Endodermal cell (in vitro differentiated cells): ENCODE measurements around the gene PSMD14. TPM values are rescaled to one million over a fixed set of nuclear protein-coding genes. Genes with fewer than 3 reads are reported as not detected.

Source experiments
- DNase-seq: peaks from one replicate; pipeline ENCODE4 v3.0.0-alpha.2; 2017
- H3K27ac ChIP-seq: 2 replicates; pipeline ENCODE4 v1.5.1; 2013; ENCODE audit warnings: mild to moderate bottlenecking, low read depth, low read length, moderate library complexity
- H3K27me3 ChIP-seq: 2 replicates; pipeline ENCODE4 v1.6.1; 2013; ENCODE audit warnings: mild to moderate bottlenecking, low read length, moderate library complexity; ENCODE audit not compliant: insufficient read depth, control insufficient read depth, poor library complexity, severe bottlenecking
- H3K36me3 ChIP-seq: 2 replicates; pipeline ENCODE4 v1.7.0; 2013; ENCODE audit warnings: mild to moderate bottlenecking, low read length, moderate library complexity; ENCODE audit not compliant: control insufficient read depth, insufficient read depth
- H3K4me1 ChIP-seq: one replicate; pipeline ENCODE4 v1.7.0; 2013; ENCODE audit warnings: low read length; ENCODE audit not compliant: control insufficient read depth, insufficient read depth
- H3K4me3 ChIP-seq: 2 replicates; pipeline ENCODE4 v1.5.1; 2013; ENCODE audit warnings: mild to moderate bottlenecking, low read length, moderate library complexity
- H3K9ac ChIP-seq: 2 replicates; pipeline ENCODE4 v1.6.1; 2013; ENCODE audit warnings: mild to moderate bottlenecking, low read length, moderate library complexity; ENCODE audit not compliant: poor library complexity, severe bottlenecking; ENCODE audit errors: extremely low read depth
- H3K9me3 ChIP-seq: 2 replicates; pipeline ENCODE4 v1.6.1; 2013; ENCODE audit warnings: mild to moderate bottlenecking, low read length, moderate library complexity; ENCODE audit not compliant: control insufficient read depth
- H3K27ac Mint-ChIP-seq: 2 replicates; pipeline ENCODE4 v1.8.0; 2020; ENCODE audit warnings: mixed read lengths
- H3K27me3 Mint-ChIP-seq: 2 replicates; pipeline ENCODE4 v1.8.0; 2021; ENCODE audit warnings: mild to moderate bottlenecking, mixed read lengths; ENCODE audit not compliant: insufficient read depth
- H3K36me3 Mint-ChIP-seq: 2 replicates; pipeline ENCODE4 v1.8.0; 2020; ENCODE audit warnings: low read depth, mixed read lengths
- H3K4me1 Mint-ChIP-seq: 2 replicates; pipeline ENCODE4 v1.8.0; 2020; ENCODE audit warnings: mixed read lengths
- H3K4me3 Mint-ChIP-seq: 2 replicates; pipeline ENCODE4 v1.8.0; 2020; ENCODE audit warnings: mild to moderate bottlenecking, moderate library complexity, mixed read lengths
- H3K9me3 Mint-ChIP-seq: 2 replicates; pipeline ENCODE4 v1.8.0; 2020; ENCODE audit warnings: mild to moderate bottlenecking, mixed read lengths
- CTCF ChIP-seq: fragments of 200-600 bp; sonication (generic); conservative IDR thresholded peaks from 2 replicates; pipeline ENCODE4 v1.5.0; 2021; ENCODE audit warnings: antibody characterized with exemption, mild to moderate bottlenecking
- WGBS, 2 experiments: methylation state at CpG; one replicate each; pipeline versions ENCODE4 v1.1.5 to v1.1.7; 2013; ENCODE audit warnings: missing lambda C conversion rate in 2 of 2, mixed read lengths in 1 of 2; ENCODE audit not compliant: insufficient coverage in 1 of 2, insufficient read length in 1 of 2; 5-methylcytosine and 5-hydroxymethylcytosine counted together
- total RNA-seq, 2 donors: library from RNA; stranded (reverse); fragmentation: NEBNext Ultra II Directional in 1 of 2; extraction: Animal tissue kit (Norgen Biotek cat#: 25700) in 1 of 2; gene quantifications; 2 replicates in 1 of 2; 3 replicates in 1 of 2; pipeline ENCODE4 v1.2.1, GENCODE V29; 2021

Gene PSMD14
- total RNA-seq, 2 donors from 2014 or later = 78.3 to 86.2 TPM

- H3K4me1 Mint-ChIP-seq = peaks cover 44% of the 10 kb centered on the region
- no peak for TF ChIP-seq CTCF
- no peak overlapping the region for H3K27ac ChIP-seq
- H3K36me3 Mint-ChIP-seq = peaks cover 10% of the 10 kb centered on the region
- H3K27me3 Mint-ChIP-seq = no peaks in the 10 kb centered on the region
- whole genome bisulfite sequencing, 2 experiments = no CpG with 5 or more reads among the region's 1 CpG
- no peak for DNase-seq
- no peaks in the 10 kb centered on the region for H3K9me3 ChIP-seq
- H3K36me3 ChIP-seq = peaks cover 39% of the 10 kb centered on the region
- no peak overlapping the region for H3K9ac ChIP-seq
- H3K4me3 Mint-ChIP-seq = no peak overlapping the region
- no peak overlapping the region for H3K27ac Mint-ChIP-seq
- H3K4me1 ChIP-seq = peaks cover 14% of the 10 kb centered on the region
- H3K4me3 ChIP-seq = no peak overlapping the region
- H3K9me3 Mint-ChIP-seq = no peaks in the 10 kb centered on the region
- H3K27me3 ChIP-seq = no peaks in the 10 kb centered on the region
Observed at GRCh38 chr2:161374446-161374845, 66.2 kb downstream of the PSMD14 start.

GRCh38 chr2:161379740-161380139 lies 71.5 kb downstream of the PSMD14 start:
- H3K9ac ChIP-seq = no peak overlapping the region
- H3K27ac ChIP-seq = no peak overlapping the region
- H3K4me1 ChIP-seq = peaks cover 3% of the 10 kb centered on the region
- Mint-ChIP-seq H3K27me3 (no peaks in the 10 kb centered on the region), H3K36me3 (peaks cover 10% of the 10 kb centered on the region), H3K27ac (no peak overlapping the region), H3K4me3 (no peak overlapping the region), H3K4me1 (peaks cover 37% of the 10 kb centered on the region), H3K9me3 (no peaks in the 10 kb centered on the region)
- TF ChIP-seq CTCF = no peak
- H3K27me3 ChIP-seq = no peaks in the 10 kb centered on the region
- H3K4me3 ChIP-seq = no peak overlapping the region
- DNase-seq = no peak
- no peaks in the 10 kb centered on the region for H3K9me3 ChIP-seq
- WGBS, 2 experiments = 95 to 100% methylated on average over 1 to 2 of the region's 2 CpGs
- peaks cover 23% of the 10 kb centered on the region for H3K36me3 ChIP-seq

DNA sequence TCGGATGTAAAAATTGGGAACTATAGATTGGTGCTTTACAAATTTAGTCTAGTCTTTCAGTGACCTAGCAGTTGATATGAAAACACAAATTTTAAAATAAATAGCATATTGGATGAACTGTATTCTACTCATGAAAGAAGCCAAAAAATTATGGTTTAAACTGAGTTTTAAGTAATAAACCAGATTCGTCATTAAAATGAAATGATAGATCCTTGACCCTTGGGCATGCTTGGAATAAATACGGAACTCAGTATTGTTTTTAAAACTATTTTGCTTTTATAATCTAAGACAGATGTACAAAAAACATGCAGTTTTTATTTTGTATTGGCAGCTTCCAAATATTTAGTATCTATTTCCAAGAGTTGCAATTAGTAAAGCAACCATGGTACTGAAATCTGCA lies 73.3 kb downstream of the PSMD14 start:
- DNase-seq = no peak
- TF ChIP-seq CTCF = no peak
- peaks cover 5% of the 10 kb centered on the region for H3K36me3 Mint-ChIP-seq
- H3K9me3 ChIP-seq = no peaks in the 10 kb centered on the region
- no peak overlapping the region for H3K27ac ChIP-seq
- H3K4me1 Mint-ChIP-seq = peaks cover 30% of the 10 kb centered on the region
- 95 to 96% methylated on average over 2 to 3 of the region's 3 CpGs for WGBS, 2 experiments
- H3K27me3 ChIP-seq = no peaks in the 10 kb centered on the region
- H3K36me3 ChIP-seq = peaks cover 33% of the 10 kb centered on the region
- no peak overlapping the region for H3K4me3 ChIP-seq
- no peak overlapping the region for H3K27ac Mint-ChIP-seq
- H3K4me3 Mint-ChIP-seq = no peak overlapping the region
- peaks cover 3% of the 10 kb centered on the region for H3K4me1 ChIP-seq
- no peaks in the 10 kb centered on the region for H3K27me3 Mint-ChIP-seq
- no peak overlapping the region for H3K9ac ChIP-seq
- no peaks in the 10 kb centered on the region for H3K9me3 Mint-ChIP-seq
